Astrocyte of the spinal cord (primary cell): Measurements from ENCODE around the gene DHRSX.

ENCODE experiments used
- DNase-seq: peaks from one replicate; pipeline ENCODE4 v3.0.0; 2011; ENCODE audit warnings: low read depth, low spot score
- H3K4me3 ChIP-seq: 2 replicates; pipeline ENCODE4 v1.5.1; 2011; ENCODE audit warnings: low read depth, mild to moderate bottlenecking, low read length, moderate library complexity
- in situ Hi-C: cut with HindIII; loops from 2 replicates; pipeline ENCODE4 v1.10.0; 2017; ENCODE audit warnings: low sequenced_read_pairs
- TF ChIP-seq, protein P1 (sequence below): IDR thresholded peaks from 2 replicates; pipeline ENCODE4 v1.5.1; 2012; ENCODE audit warnings: low read depth, mild to moderate bottlenecking, low read length, inconsistent platforms

DHRSX gene

DNA sequence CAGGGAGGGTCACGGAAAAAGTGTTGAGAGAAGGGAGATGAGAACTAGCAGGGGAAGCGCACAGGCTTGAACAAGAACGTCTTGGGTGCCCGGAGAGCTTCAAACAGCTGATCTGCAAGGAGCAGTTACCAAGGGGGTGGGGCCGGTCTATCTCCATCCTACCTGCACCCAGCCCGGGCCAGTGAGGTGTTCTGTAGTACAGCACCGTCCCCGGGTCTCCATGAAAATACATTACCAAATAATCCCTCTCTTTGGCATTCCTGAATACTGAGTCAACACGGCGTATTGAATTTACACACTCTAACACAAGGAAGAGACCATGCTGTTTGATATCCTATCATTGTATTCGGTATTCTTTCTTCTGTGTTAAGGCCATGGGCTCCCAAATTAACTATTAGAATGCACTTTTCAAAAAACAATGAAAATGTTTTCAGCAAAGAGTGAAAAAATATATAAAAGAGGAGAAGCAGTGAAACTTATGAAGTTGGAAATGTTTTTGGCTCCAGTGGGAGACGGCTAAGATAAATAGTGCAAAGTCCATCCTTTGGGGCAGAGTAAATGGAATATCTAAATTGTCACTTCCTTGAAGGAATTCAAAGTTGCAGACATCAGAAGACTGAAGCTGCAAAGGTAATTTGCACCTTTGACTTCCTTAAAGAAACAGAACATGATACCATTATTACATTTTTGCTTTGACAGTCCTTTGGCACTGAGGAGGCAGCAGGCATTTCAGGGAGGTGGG is 90.3 kb downstream of the DHRSX start:
- TF ChIP-seq, protein P1, sequence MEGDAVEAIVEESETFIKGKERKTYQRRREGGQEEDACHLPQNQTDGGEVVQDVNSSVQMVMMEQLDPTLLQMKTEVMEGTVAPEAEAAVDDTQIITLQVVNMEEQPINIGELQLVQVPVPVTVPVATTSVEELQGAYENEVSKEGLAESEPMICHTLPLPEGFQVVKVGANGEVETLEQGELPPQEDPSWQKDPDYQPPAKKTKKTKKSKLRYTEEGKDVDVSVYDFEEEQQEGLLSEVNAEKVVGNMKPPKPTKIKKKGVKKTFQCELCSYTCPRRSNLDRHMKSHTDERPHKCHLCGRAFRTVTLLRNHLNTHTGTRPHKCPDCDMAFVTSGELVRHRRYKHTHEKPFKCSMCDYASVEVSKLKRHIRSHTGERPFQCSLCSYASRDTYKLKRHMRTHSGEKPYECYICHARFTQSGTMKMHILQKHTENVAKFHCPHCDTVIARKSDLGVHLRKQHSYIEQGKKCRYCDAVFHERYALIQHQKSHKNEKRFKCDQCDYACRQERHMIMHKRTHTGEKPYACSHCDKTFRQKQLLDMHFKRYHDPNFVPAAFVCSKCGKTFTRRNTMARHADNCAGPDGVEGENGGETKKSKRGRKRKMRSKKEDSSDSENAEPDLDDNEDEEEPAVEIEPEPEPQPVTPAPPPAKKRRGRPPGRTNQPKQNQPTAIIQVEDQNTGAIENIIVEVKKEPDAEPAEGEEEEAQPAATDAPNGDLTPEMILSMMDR = no peak
- no peak for DNase-seq
- in situ Hi-C loops = no loop called here
- no peak overlapping the region for H3K4me3 ChIP-seq

DNA sequence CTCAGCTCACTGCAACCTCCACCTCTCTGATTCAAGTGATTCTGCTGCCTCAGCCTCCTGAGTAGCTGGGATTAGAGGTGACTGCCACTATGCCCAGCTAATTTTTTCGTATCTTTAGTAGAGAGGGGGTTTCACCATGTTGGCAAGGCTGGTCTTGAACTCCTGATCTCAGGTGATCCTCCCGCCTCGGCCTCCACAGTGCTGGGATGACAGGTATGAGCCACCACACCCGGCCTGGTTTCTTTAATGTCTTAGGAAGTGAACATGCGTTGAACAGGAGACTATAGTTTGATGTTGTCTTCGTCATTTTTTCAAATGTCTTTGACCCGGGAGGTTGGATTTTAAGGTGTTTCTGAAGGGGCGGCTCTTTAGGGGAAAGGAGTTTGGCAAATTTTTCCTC is 91.0 kb downstream of the DHRSX start:
- no peak overlapping the region for H3K4me3 ChIP-seq
- TF ChIP-seq, protein P1 = no peak
- no peak for DNase-seq
- in situ Hi-C loops = no loop called here

DNA sequence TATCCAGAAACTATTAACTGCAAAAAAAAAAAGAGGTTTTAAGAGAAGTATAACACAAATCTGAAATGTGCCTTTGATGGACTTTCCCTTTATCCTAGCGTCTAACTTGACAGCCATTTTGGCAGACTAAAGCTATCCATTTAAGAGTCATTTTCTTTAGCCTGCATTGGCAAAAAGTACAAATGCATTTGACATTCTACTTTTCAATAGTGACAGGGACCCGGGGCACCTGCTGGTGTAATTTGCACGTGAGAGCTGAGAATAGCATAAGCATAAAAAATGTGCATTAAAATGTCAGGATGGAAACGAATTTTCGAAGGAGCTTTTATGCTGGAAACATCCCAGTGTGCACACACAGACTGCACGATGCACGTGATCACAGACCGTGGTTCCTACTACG is 91.9 kb downstream of the DHRSX start:
- TF ChIP-seq, protein P1 = no peak
- in situ Hi-C loops = no loop called here
- no peak for DNase-seq
- no peak overlapping the region for H3K4me3 ChIP-seq

DNA sequence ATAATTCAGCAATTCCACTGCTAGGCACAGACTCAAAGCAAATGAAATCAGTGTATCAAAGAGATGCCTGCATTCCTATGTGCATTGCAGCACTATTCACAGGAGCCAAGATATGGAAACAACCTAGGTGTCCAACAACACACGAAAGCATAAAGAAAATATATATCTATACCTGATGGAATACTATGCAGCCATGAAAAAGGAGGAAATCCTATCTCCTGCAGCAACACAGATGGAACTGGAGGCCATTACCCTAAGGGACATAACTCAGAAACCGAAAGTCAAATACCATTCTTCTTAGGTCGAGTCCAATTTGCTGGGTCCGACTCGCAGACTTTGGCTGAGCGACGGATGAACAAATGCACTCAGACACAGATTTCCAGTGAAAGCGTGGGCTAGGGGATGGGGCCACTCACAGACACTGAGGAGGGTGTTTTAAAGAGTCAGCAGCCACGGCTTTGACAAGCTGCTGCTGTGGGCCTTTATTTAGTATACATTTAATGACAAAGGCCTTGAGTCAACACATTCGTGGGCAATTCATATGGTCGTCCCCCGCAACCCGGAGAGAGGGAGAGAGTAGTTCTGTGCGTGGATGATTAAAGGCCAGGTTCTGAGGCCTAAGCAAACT is 93.8 kb downstream of the DHRSX start:
- TF ChIP-seq, protein P1 = no peak
- no peak for DNase-seq
- in situ Hi-C loops = no loop called here
- no peak overlapping the region for H3K4me3 ChIP-seq

DNA sequence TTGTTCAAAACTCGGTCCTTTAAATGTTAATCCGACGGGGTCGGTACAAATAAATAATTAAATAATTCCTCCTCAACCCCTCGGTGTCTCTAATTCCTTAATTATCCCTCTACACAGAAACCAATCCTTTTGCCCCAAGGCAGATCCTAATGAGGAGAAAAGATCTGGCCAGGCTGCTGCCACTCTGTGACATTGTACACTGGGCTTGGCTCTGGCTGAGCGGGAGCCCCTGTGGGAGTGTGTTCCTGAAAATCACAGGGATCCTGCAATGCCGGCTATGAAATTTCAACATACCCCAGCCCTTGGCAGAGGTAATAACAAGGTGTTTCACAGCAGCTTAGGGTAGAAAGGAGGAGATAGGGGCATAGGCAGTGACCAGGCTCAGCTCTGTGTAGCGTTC is 96.0 kb downstream of the DHRSX start:
- in situ Hi-C loops = no loop called here
- no peak for DNase-seq
- no peak overlapping the region for H3K4me3 ChIP-seq
- TF ChIP-seq, protein P1 = no peak

DNA sequence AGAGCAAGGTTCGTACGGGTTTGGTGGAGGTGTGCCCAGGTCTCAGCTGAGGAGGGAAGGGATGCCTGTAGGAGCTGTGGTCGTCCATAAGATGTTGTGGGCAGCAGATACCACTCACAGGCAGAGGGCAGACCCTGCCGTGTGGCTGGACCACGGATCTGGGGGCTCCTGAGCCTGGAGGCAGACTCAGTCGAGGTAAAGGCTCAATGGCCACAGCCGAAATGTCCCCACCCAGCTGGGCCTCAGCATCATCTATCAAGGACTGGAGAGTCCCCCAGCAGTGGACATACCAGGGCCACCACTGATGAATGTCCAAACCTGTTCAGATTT is 98.5 kb downstream of the DHRSX start:
- TF ChIP-seq, protein P1 = no peak
- in situ Hi-C loops = no loop called here
- DNase-seq = no peak
- no peak overlapping the region for H3K4me3 ChIP-seq
